ENCODE measurements around the gene DNAAF3.
"Not testable (repeated sequence)": the region's sequence is repeated elsewhere in the genome, so short reads cannot be mapped to it uniquely, and the experiment has no call there.

GRCh38 chr19:55172318-55172717, 5.9 kb upstream of the DNAAF3 start:
- not testable (repeated sequence) for TF ChIP-seq ZEB2 (tag by site-specific recombination; IDR thresholded peaks at IDR 0.05); REST (tag by site-specific recombination; IDR thresholded peaks at IDR 0.05); ZNF239 (tag by site-specific recombination; IDR thresholded peaks at IDR 0.05); HOXA7 (CRISPR knock-in tag; IDR thresholded peaks at IDR 0.05; ENCODE audit: borderline replicate concordance); MEIS1 (CRISPR knock-in tag; IDR thresholded peaks at IDR 0.05; ENCODE audit: borderline replicate concordance); ZNF202 (tag by site-specific recombination; IDR thresholded peaks at IDR 0.05; ENCODE audit: borderline replicate concordance); ZNF549 (tag by site-specific recombination; IDR thresholded peaks at IDR 0.05)
- TF ChIP-seq, protein P1, sequence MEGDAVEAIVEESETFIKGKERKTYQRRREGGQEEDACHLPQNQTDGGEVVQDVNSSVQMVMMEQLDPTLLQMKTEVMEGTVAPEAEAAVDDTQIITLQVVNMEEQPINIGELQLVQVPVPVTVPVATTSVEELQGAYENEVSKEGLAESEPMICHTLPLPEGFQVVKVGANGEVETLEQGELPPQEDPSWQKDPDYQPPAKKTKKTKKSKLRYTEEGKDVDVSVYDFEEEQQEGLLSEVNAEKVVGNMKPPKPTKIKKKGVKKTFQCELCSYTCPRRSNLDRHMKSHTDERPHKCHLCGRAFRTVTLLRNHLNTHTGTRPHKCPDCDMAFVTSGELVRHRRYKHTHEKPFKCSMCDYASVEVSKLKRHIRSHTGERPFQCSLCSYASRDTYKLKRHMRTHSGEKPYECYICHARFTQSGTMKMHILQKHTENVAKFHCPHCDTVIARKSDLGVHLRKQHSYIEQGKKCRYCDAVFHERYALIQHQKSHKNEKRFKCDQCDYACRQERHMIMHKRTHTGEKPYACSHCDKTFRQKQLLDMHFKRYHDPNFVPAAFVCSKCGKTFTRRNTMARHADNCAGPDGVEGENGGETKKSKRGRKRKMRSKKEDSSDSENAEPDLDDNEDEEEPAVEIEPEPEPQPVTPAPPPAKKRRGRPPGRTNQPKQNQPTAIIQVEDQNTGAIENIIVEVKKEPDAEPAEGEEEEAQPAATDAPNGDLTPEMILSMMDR (tag by site-specific recombination; IDR thresholded peaks at IDR 0.05) = not testable (repeated sequence)
- TF ChIP-seq, protein P2, sequence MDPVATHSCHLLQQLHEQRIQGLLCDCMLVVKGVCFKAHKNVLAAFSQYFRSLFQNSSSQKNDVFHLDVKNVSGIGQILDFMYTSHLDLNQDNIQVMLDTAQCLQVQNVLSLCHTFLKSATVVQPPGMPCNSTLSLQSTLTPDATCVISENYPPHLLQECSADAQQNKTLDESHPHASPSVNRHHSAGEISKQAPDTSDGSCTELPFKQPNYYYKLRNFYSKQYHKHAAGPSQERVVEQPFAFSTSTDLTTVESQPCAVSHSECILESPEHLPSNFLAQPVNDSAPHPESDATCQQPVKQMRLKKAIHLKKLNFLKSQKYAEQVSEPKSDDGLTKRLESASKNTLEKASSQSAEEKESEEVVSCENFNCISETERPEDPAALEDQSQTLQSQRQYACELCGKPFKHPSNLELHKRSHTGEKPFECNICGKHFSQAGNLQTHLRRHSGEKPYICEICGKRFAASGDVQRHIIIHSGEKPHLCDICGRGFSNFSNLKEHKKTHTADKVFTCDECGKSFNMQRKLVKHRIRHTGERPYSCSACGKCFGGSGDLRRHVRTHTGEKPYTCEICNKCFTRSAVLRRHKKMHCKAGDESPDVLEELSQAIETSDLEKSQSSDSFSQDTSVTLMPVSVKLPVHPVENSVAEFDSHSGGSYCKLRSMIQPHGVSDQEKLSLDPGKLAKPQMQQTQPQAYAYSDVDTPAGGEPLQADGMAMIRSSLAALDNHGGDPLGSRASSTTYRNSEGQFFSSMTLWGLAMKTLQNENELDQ (tag by site-specific recombination; IDR thresholded peaks at IDR 0.05; ENCODE audit: low read depth) = not testable (repeated sequence)

Data from HEK293 (cell line).